H9 (cell line): ENCODE measurements around the gene TACR1. TPM values are rescaled to one million over a fixed set of nuclear protein-coding genes. Genes with fewer than 3 reads are reported as not detected.

Experiments
- DNase-seq: peaks from one replicate; pipeline ENCODE4 v3.0.0-alpha.2; 2017
- H2AFZ ChIP-seq: one replicate; pipeline ENCODE4 v1.6.1; 2013; ENCODE audit warnings: mild to moderate bottlenecking, low read length, control low read depth, moderate library complexity
- H2AK5ac ChIP-seq: 2 replicates; pipeline ENCODE4 v1.6.1; 2013; ENCODE audit warnings: low read length, control low read depth, mixed read lengths; ENCODE audit not compliant: insufficient read length
- H2BK120ac ChIP-seq: one replicate; pipeline ENCODE4 v1.6.1; 2013; ENCODE audit warnings: low read depth, mild to moderate bottlenecking, low read length, control low read depth, inconsistent platforms; ENCODE audit not compliant: poor library complexity, severe bottlenecking
- H2BK12ac ChIP-seq: 2 replicates; pipeline ENCODE4 v1.6.1; 2013; ENCODE audit warnings: low read length, control low read depth, mixed read lengths, low read depth; ENCODE audit not compliant: insufficient read length
- H2BK15ac ChIP-seq: 2 replicates; pipeline ENCODE4 v1.6.1; 2013; ENCODE audit warnings: low read depth, low read length, control low read depth
- H2BK20ac ChIP-seq: one replicate; pipeline ENCODE4 v1.6.1; 2013; ENCODE audit warnings: low read depth, mild to moderate bottlenecking, low read length, control low read depth, inconsistent platforms; ENCODE audit not compliant: poor library complexity, severe bottlenecking
- H2BK5ac ChIP-seq: 2 replicates; pipeline ENCODE4 v1.6.1; 2013; ENCODE audit warnings: low read length, control low read depth, mixed read lengths; ENCODE audit not compliant: insufficient read length
- H3K14ac ChIP-seq: 2 replicates; pipeline ENCODE4 v1.6.1; 2013; ENCODE audit warnings: low read length, control low read depth; ENCODE audit not compliant: insufficient read depth
- H3K18ac ChIP-seq: 2 replicates; pipeline ENCODE4 v1.6.1; 2013; ENCODE audit warnings: low read depth, mild to moderate bottlenecking, mixed read lengths, low read length, control low read depth; ENCODE audit not compliant: insufficient read length
- H3K23ac ChIP-seq: 2 replicates; pipeline ENCODE4 v1.6.1; 2013; ENCODE audit warnings: low read length, control low read depth, mixed read lengths, low read depth; ENCODE audit not compliant: insufficient read length
- H3K23me2 ChIP-seq: 2 replicates; pipeline ENCODE4 v1.6.1; 2013; ENCODE audit warnings: low read depth, mild to moderate bottlenecking, mixed read lengths, low read length, control low read depth; ENCODE audit not compliant: insufficient read length, poor library complexity, severe bottlenecking
- H3K27ac ChIP-seq: 2 replicates; pipeline ENCODE4 v1.5.1; 2013; ENCODE audit warnings: low read length, control low read depth, mixed read lengths, low read depth; ENCODE audit not compliant: insufficient read length
- H3K27me3 ChIP-seq: 2 replicates; pipeline ENCODE4 v1.6.1; 2013; ENCODE audit warnings: low read length, control low read depth, inconsistent platforms; ENCODE audit not compliant: insufficient read depth
- H3K4ac ChIP-seq: 2 replicates; pipeline ENCODE4 v1.6.1; 2013; ENCODE audit warnings: low read depth, mild to moderate bottlenecking, control low read depth, inconsistent platforms, low read length, moderate library complexity
- H3K4me1 ChIP-seq: 2 replicates; pipeline ENCODE4 v1.6.1; 2013; ENCODE audit warnings: low read length, control low read depth, inconsistent platforms; ENCODE audit not compliant: insufficient read depth
- H3K4me2 ChIP-seq: 2 replicates; pipeline ENCODE4 v1.6.1; 2013; ENCODE audit warnings: low read length, control low read depth, mixed read lengths; ENCODE audit not compliant: insufficient read length, insufficient read depth
- H3K56ac ChIP-seq: 2 replicates; pipeline ENCODE4 v1.6.1; 2013; ENCODE audit warnings: low read depth, mild to moderate bottlenecking, mixed read lengths, low read length, control low read depth; ENCODE audit not compliant: insufficient read length
- H3K79me1 ChIP-seq: 2 replicates; pipeline ENCODE4 v1.6.1; 2013; ENCODE audit warnings: low read depth, mild to moderate bottlenecking, moderate library complexity, low read length, control low read depth, inconsistent platforms; ENCODE audit not compliant: insufficient read depth, poor library complexity, severe bottlenecking
- H3K79me2 ChIP-seq: 2 replicates; pipeline ENCODE4 v1.6.1; 2013; ENCODE audit warnings: low read length, control low read depth, inconsistent platforms; ENCODE audit not compliant: insufficient read depth
- H3K9ac ChIP-seq: 2 replicates; pipeline ENCODE4 v1.6.1; 2013; ENCODE audit warnings: low read length, control low read depth, mixed read lengths; ENCODE audit not compliant: insufficient read length; ENCODE audit errors: extremely low read depth
- H3K9me3 ChIP-seq: one replicate; pipeline ENCODE4 v1.6.1; 2013; ENCODE audit warnings: low read depth, low read length, inconsistent platforms; ENCODE audit not compliant: control insufficient read depth
- H3T11ph ChIP-seq: one replicate; pipeline ENCODE4 v1.6.1; 2013; ENCODE audit warnings: mild to moderate bottlenecking, low read length, control low read depth, inconsistent platforms
- H4K20me1 ChIP-seq: one replicate; pipeline ENCODE4 v1.6.1; 2013; ENCODE audit not compliant: control insufficient read depth, insufficient read length, insufficient read depth
- H4K5ac ChIP-seq: 2 replicates; pipeline ENCODE4 v1.6.1; 2013; ENCODE audit warnings: low read depth, mild to moderate bottlenecking, mixed read lengths, low read length, control low read depth; ENCODE audit not compliant: insufficient read length
- H4K8ac ChIP-seq: replicated peaks from 2 replicates; pipeline ENCODE4 v1.6.1; 2013; ENCODE audit warnings: low read length, control low read depth, mixed read lengths, low read depth; ENCODE audit not compliant: insufficient read length
- H4K91ac ChIP-seq: 2 replicates; pipeline ENCODE4 v1.6.1; 2013; ENCODE audit warnings: low read depth, mild to moderate bottlenecking, moderate library complexity, mixed read lengths, low read length, control low read depth; ENCODE audit not compliant: insufficient read length
- H3K27ac Mint-ChIP-seq, 3 experiments: 2 replicates in 2 of 3; 3 replicates in 1 of 3; pipeline ENCODE4 v1.8.0; 2020 to 2021; ENCODE audit warnings: mixed read lengths in 3 of 3, mild to moderate bottlenecking in 1 of 3, moderate library complexity in 1 of 3
- H3K27me3 Mint-ChIP-seq: 2 replicates; pipeline ENCODE4 v1.8.0; 2021; ENCODE audit warnings: low read depth, mild to moderate bottlenecking, moderate library complexity, mixed read lengths
- H3K36me3 Mint-ChIP-seq, 3 experiments: 2 replicates in 2 of 3; 3 replicates in 1 of 3; pipeline ENCODE4 v1.8.0; 2020 to 2021; ENCODE audit warnings: low read depth in 3 of 3, mixed read lengths in 3 of 3; ENCODE audit not compliant: insufficient read depth in 1 of 3
- H3K4me1 Mint-ChIP-seq, 2 experiments: 2 replicates each; pipeline ENCODE4 v1.8.0; 2020; ENCODE audit warnings: mixed read lengths in 2 of 2
- H3K4me3 Mint-ChIP-seq, 2 experiments: 2 replicates in 1 of 2; 3 replicates in 1 of 2; pipeline ENCODE4 v1.8.0; 2020 to 2021; ENCODE audit warnings: mild to moderate bottlenecking in 2 of 2, mixed read lengths in 2 of 2, moderate library complexity in 1 of 2
- H3K9me3 Mint-ChIP-seq, 2 experiments: 2 replicates in 1 of 2; 3 replicates in 1 of 2; pipeline ENCODE4 v1.8.0; 2020; ENCODE audit warnings: mild to moderate bottlenecking in 2 of 2, mixed read lengths in 2 of 2, moderate library complexity in 1 of 2
- CTCF ChIP-seq: fragments of 200-600 bp; sonication (generic); conservative IDR thresholded peaks from 3 replicates; pipeline ENCODE4 v1.8.0; 2021; ENCODE audit warnings: antibody characterized with exemption, mild to moderate bottlenecking
- WGBS: extraction: QIAGEN DNeasy Blood & Tissue Kit; methylation state at CpG from one replicate; pipeline ENCODE4 v1.1.7; 2013; ENCODE audit warnings: missing lambda C conversion rate, low lambda C conversion rate, mixed read lengths; ENCODE audit not compliant: insufficient read length; ENCODE audit errors: extremely low coverage; 5-methylcytosine and 5-hydroxymethylcytosine counted together
- total RNA-seq: library from RNA; stranded (reverse); gene quantifications from 2 replicates; pipeline ENCODE4 v1.2.1, GENCODE V29; 2021

The TACR1 gene
- total RNA-seq, 1 experiment from 2014 or later = 1.4 TPM

GRCh38 chr2:75003773-75004172 is 195.5 kb downstream of the TACR1 start:
- Histone ChIP-seq H2BK5ac (no peak overlapping the region), H3K23me2 (no peaks in the 10 kb centered on the region), H3T11ph (no peak overlapping the region), H3K27ac (no peak overlapping the region), H3K18ac (no peak overlapping the region), H2AK5ac (no peak overlapping the region), H3K23ac (no peak overlapping the region), H3K9me3 (no peaks in the 10 kb centered on the region), H4K91ac (no peak overlapping the region), H3K4me1 (no peaks in the 10 kb centered on the region), H2BK120ac (no peak overlapping the region), H4K20me1 (no peaks in the 10 kb centered on the region), H4K8ac (no peak overlapping the region), H3K4me2 (no peak overlapping the region), H2BK15ac (no peak overlapping the region), H2BK12ac (no peak overlapping the region), H3K79me1 (no peaks in the 10 kb centered on the region), H3K79me2 (no peaks in the 10 kb centered on the region), H3K9ac (no peak overlapping the region), H3K14ac (no peak overlapping the region), H3K56ac (no peak overlapping the region), H3K4ac (no peak overlapping the region), H2AFZ (peak overlapping the region; percentile 92), H3K27me3 (no peaks in the 10 kb centered on the region), H2BK20ac (no peak overlapping the region), H4K5ac (no peak overlapping the region)
- Mint-ChIP-seq H3K9me3 (no peaks in the 10 kb centered on the region; a peak in 1 of 5 replicates), H3K27ac (no peak overlapping the region), H3K4me1 (no peaks in the 10 kb centered on the region), H3K4me3 (no peak overlapping the region), H3K27me3 (no peaks in the 10 kb centered on the region; the same call in 1 of the 2 replicates), H3K36me3 (peaks cover 0 to 1% (median under 1%) of the 10 kb centered on the region in 3 experiments; a peak in 3 of 7 replicates)
- DNase-seq = no peak
- TF ChIP-seq CTCF = no peak
- WGBS = no CpG with 5 or more reads among the region's 2 CpGs
